HepG2 (cell line): ENCODE results near the gene HAPLN2. TPM values are rescaled to one million over a fixed set of nuclear protein-coding genes. Genes with fewer than 3 reads are reported as not detected.

Experiments used
- CEBPG ChIP-seq: IDR thresholded peaks from 2 replicates; pipeline ENCODE4 v1.6.1; 2016
- DMTF1 ChIP-seq: sonication (generic); formaldehyde crosslinking; IDR thresholded peaks from 2 replicates; pipeline ENCODE4 v1.4.0; 2020; ENCODE audit warnings: mild to moderate bottlenecking, missing genetic modification reagents
- GZF1 ChIP-seq: sonication (generic); formaldehyde crosslinking; IDR thresholded peaks from 2 replicates; pipeline ENCODE4 v1.5.1; 2020; ENCODE audit warnings: mild to moderate bottlenecking, missing genetic modification reagents
- HIC2 ChIP-seq: sonication (generic); formaldehyde crosslinking; IDR thresholded peaks from 2 replicates; pipeline ENCODE4 v1.9.0; 2022; ENCODE audit warnings: low read depth, missing genetic modification reagents
- JUND ChIP-seq: sonication (generic); formaldehyde crosslinking; IDR thresholded peaks from 2 replicates; pipeline ENCODE4 v1.8.0; 2022; ENCODE audit warnings: mild to moderate bottlenecking, missing genetic modification reagents
- NFRKB ChIP-seq: fragments of 450-650 bp; IDR thresholded peaks from 2 replicates; pipeline ENCODE4 v1.6.1; 2017
- POLR2AphosphoS2 ChIP-seq: IDR thresholded peaks from 2 replicates; pipeline ENCODE4 v1.6.1; 2011; ENCODE audit warnings: low read depth, low read length, improper control_type of control experiment
- PRPF4 ChIP-seq: fragments of 200-400 bp; formaldehyde crosslinking; IDR thresholded peaks from 2 replicates; pipeline ENCODE4 v1.6.1; 2016; ENCODE audit warnings: low read length, low read depth; ENCODE audit not compliant: poor library complexity, severe bottlenecking
- RARG ChIP-seq: sonication (generic); formaldehyde crosslinking; IDR thresholded peaks from 2 replicates; pipeline ENCODE4 v1.4.0; 2020; ENCODE audit warnings: low read depth, mild to moderate bottlenecking, missing genetic modification reagents
- RBM22 ChIP-seq: fragments of 200-400 bp; formaldehyde crosslinking; optimal IDR thresholded peaks from 2 replicates; pipeline ENCODE3; 2017; ENCODE audit warnings: mild to moderate bottlenecking, low read length, moderate library complexity
- SOX13 ChIP-seq, 3 experiments: fragments of 450-650 bp in 1 of 3; sonication (generic) in 1 of 3; formaldehyde crosslinking in 1 of 3; IDR thresholded peaks in 2 of 3; conservative IDR thresholded peaks in 1 of 3; 2 replicates each; pipeline versions ENCODE4 v1.5.0 to v1.6.1; 2016 to 2020; ENCODE audit warnings: antibody characterized with exemption in 1 of 3, mild to moderate bottlenecking in 1 of 3, missing compliant biosample characterization in 1 of 3, missing genetic modification reagents in 1 of 3, moderate library complexity in 1 of 3
- TEAD2 ChIP-seq: sonication (generic); formaldehyde crosslinking; IDR thresholded peaks from 2 replicates; pipeline ENCODE4 v1.9.0; 2021; ENCODE audit warnings: missing genetic modification reagents
- ZC3H13 ChIP-seq: sonication (generic); formaldehyde crosslinking; IDR thresholded peaks from 2 replicates; pipeline ENCODE4 v1.8.1; 2023; ENCODE audit warnings: mild to moderate bottlenecking, missing genetic modification reagents, moderate library complexity
- ZNF280B ChIP-seq: sonication (generic); formaldehyde crosslinking; IDR thresholded peaks from 2 replicates; pipeline ENCODE4 v1.5.0; 2020; ENCODE audit warnings: missing genetic modification reagents, mild to moderate bottlenecking, borderline replicate concordance
- ZNF780A ChIP-seq: sonication (generic); formaldehyde crosslinking; IDR thresholded peaks from 2 replicates; pipeline ENCODE4 v1.8.0; 2022; ENCODE audit warnings: mild to moderate bottlenecking, missing genetic modification reagents, moderate library complexity
- ZNF883 ChIP-seq: sonication (generic); formaldehyde crosslinking; IDR thresholded peaks from 2 replicates; pipeline ENCODE4 v1.5.1; 2020; ENCODE audit warnings: mild to moderate bottlenecking, missing genetic modification reagents; ENCODE audit errors: not compliant biosample characterization
- ZSCAN12 ChIP-seq: sonication (generic); formaldehyde crosslinking; IDR thresholded peaks from 2 replicates; pipeline ENCODE4 v1.9.0; 2021; ENCODE audit warnings: mild to moderate bottlenecking, missing genetic modification reagents
- ZSCAN29 ChIP-seq: sonication (generic); formaldehyde crosslinking; conservative IDR thresholded peaks from 2 replicates; pipeline ENCODE4 v1.4.0; 2020; ENCODE audit warnings: mild to moderate bottlenecking, missing genetic modification reagents
- polyA plus RNA-seq, 8 experiments: library from polyadenylated mRNA; depleted of rRNA in 3 of 8; stranded (reverse) in 7 of 8; unstranded in 1 of 8; fragments of >200 nt; fragmentation: Illumina TruSeq in 4 of 8; extraction: Trizol in 4 of 8; gene quantifications; 2 replicates each; pipeline versions ENCODE4 v1.2.1 to v1.2.3, GENCODE V29; 2011 to 2016; ENCODE audit warnings: low read depth in 4 of 8, missing spikeins in 1 of 8, mixed read lengths in 1 of 8; ENCODE audit not compliant: insufficient read depth in 1 of 8
- total RNA-seq, 5 experiments: library from RNA; depleted of rRNA; stranded (reverse); fragments of >200 nt; fragmentation: Illumina TruSeq; extraction: Trizol; gene quantifications; 2 replicates each; pipeline ENCODE4 v1.2.3, GENCODE V29; 2016; ENCODE audit warnings: low read depth in 1 of 5
- TF ChIP-seq, protein P1 (sequence below): sonication (generic); formaldehyde crosslinking; IDR thresholded peaks from 2 replicates; pipeline ENCODE4 v1.8.1; 2023; ENCODE audit warnings: mild to moderate bottlenecking, moderate library complexity, missing genetic modification reagents
- TF ChIP-seq, protein P2 (sequence below): sonication (generic); formaldehyde crosslinking; IDR thresholded peaks from 2 replicates; pipeline ENCODE4 v1.4.0; 2020; ENCODE audit warnings: missing genetic modification reagents

Gene HAPLN2
- total and polyA plus RNA-seq, 2 of the 13 experiments (the other 11 are each of a cell fraction or from before 2014, with no cell fraction given) = not detected

- TF ChIP-seq CEBPG (CRISPR knock-in tag) (no peak), ZSCAN29 (CRISPR knock-in tag) (no peak), ZC3H13 (CRISPR knock-in tag) (no peak), JUND (CRISPR knock-in tag) (no peak), NFRKB (no peak), ZSCAN12 (CRISPR knock-in tag) (no peak), RBM22 (no peak), POLR2AphosphoS2 (no peak), ZNF280B (CRISPR knock-in tag) (no peak), ZNF780A (CRISPR knock-in tag) (no peak), SOX13 (IDR thresholded peaks at IDR 0.05) (no peak), SOX13 (CRISPR knock-in tag; conservative IDR thresholded peaks at IDR 0.05 in 1 of 2, IDR thresholded peaks at IDR 0.05 in 1 of 2) (no peak), RARG (CRISPR knock-in tag) (no peak), PRPF4 (no peak), TEAD2 (no peak), GZF1 (no peak), ZNF883 (no peak), DMTF1 (CRISPR knock-in tag) (no peak), HIC2 (CRISPR knock-in tag) (no peak)
- TF ChIP-seq, protein P1, sequence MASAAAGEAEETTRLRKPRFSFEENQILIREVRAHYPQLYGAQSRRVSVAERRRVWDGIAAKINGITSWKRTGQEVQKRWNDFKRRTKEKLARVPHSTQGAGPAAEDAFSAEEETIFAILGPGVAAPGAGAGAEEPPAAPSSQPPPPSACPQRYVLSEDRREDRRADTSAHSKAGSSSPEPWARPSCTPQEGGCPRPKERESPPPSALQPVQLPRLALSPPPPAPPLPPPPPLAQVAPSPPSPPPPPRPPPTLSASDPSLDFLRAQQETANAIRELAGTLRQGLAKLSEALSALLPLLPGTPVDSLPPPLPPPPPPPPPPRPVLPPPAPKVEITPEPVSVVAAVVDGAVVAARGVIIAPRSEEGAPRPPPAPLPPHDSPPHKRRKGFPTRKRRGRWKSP (CRISPR knock-in tag) = no peak
- TF ChIP-seq, protein P2, sequence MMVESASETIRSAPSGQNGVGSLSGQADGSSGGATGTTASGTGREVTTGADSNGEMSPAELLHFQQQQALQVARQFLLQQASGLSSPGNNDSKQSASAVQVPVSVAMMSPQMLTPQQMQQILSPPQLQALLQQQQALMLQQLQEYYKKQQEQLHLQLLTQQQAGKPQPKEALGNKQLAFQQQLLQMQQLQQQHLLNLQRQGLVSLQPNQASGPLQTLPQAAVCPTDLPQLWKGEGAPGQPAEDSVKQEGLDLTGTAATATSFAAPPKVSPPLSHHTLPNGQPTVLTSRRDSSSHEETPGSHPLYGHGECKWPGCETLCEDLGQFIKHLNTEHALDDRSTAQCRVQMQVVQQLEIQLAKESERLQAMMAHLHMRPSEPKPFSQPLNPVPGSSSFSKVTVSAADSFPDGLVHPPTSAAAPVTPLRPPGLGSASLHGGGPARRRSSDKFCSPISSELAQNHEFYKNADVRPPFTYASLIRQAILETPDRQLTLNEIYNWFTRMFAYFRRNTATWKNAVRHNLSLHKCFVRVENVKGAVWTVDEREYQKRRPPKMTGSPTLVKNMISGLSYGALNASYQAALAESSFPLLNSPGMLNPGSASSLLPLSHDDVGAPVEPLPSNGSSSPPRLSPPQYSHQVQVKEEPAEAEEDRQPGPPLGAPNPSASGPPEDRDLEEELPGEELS (CRISPR knock-in tag) = no peak; the same call in 1 of the 2 replicates
Observed at GRCh38 chr1:156623946-156624813, 5.0 kb downstream of the HAPLN2 start (continued).
